ENCODE data around the gene AOPEP. TPM values are rescaled to one million over a fixed set of nuclear protein-coding genes. Genes with fewer than 3 reads are reported as not detected.

AOPEP gene
- total RNA-seq, 1 donor from 2014 or later, result 25.8 TPM

- H3K36me3 Mint-ChIP-seq (ENCODE audit: unreplicated experiment), result peaks cover 12% of the 10 kb centered on the region
Observed at GRCh38 chr9:94791435-94791834, 64.9 kb downstream of the AOPEP start.

GRCh38 chr9:94792511-94792910, 66.0 kb downstream of the AOPEP start:
- H3K27me3 Mint-ChIP-seq (ENCODE audit: unreplicated experiment), result no peaks in the 10 kb centered on the region
- peaks cover 4% of the 10 kb centered on the region for H3K9me3 Mint-ChIP-seq (ENCODE audit: unreplicated experiment)
- TF ChIP-seq CTCF (IDR thresholded peaks at IDR 0.05; ENCODE audit: partially characterized antibody, unreplicated experiment), result no peak
- H3K4me1 Mint-ChIP-seq (ENCODE audit: low read depth, unreplicated experiment), result peaks cover 4% of the 10 kb centered on the region
- H3K27ac Mint-ChIP-seq (ENCODE audit: unreplicated experiment), result no peak overlapping the region
- peaks cover 12% of the 10 kb centered on the region for H3K36me3 Mint-ChIP-seq (ENCODE audit: unreplicated experiment)
- no peak for DNase-seq
- no peak overlapping the region for H3K4me3 Mint-ChIP-seq (ENCODE audit: unreplicated experiment)

More at GRCh38 chr9:94791435-94791834, 64.9 kb downstream of the AOPEP start:
- H3K4me1 Mint-ChIP-seq (ENCODE audit: low read depth, unreplicated experiment), result peaks cover 4% of the 10 kb centered on the region
- H3K27ac Mint-ChIP-seq (ENCODE audit: unreplicated experiment), result no peak overlapping the region
- H3K4me3 Mint-ChIP-seq (ENCODE audit: unreplicated experiment), result no peak overlapping the region
- DNase-seq, result no peak
- TF ChIP-seq CTCF (IDR thresholded peaks at IDR 0.05; ENCODE audit: partially characterized antibody, unreplicated experiment), result no peak
- H3K27me3 Mint-ChIP-seq (ENCODE audit: unreplicated experiment), result no peaks in the 10 kb centered on the region
- peaks cover 4% of the 10 kb centered on the region for H3K9me3 Mint-ChIP-seq (ENCODE audit: unreplicated experiment)

- TF ChIP-seq CTCF (IDR thresholded peaks at IDR 0.05; ENCODE audit: partially characterized antibody, unreplicated experiment), result no peak
- Mint-ChIP-seq H3K9me3 (ENCODE audit: unreplicated experiment) (peaks cover 4% of the 10 kb centered on the region), H3K27ac (ENCODE audit: unreplicated experiment) (no peak overlapping the region), H3K36me3 (ENCODE audit: unreplicated experiment) (peaks cover 12% of the 10 kb centered on the region), H3K4me1 (ENCODE audit: low read depth, unreplicated experiment) (peaks cover 4% of the 10 kb centered on the region), H3K27me3 (ENCODE audit: unreplicated experiment) (no peaks in the 10 kb centered on the region), H3K4me3 (ENCODE audit: unreplicated experiment) (no peak overlapping the region)
- DNase-seq, result no peak
Observed at GRCh38 chr9:94794476-94795167, 68.1 kb downstream of the AOPEP start.

- Mint-ChIP-seq H3K36me3 (ENCODE audit: unreplicated experiment) (peaks cover 12% of the 10 kb centered on the region), H3K4me1 (ENCODE audit: low read depth, unreplicated experiment) (peaks cover 18% of the 10 kb centered on the region), H3K4me3 (ENCODE audit: unreplicated experiment) (no peak overlapping the region), H3K27me3 (ENCODE audit: unreplicated experiment) (no peaks in the 10 kb centered on the region), H3K27ac (ENCODE audit: unreplicated experiment) (no peak overlapping the region), H3K9me3 (ENCODE audit: unreplicated experiment) (peaks cover 4% of the 10 kb centered on the region)
- no peak for TF ChIP-seq CTCF (IDR thresholded peaks at IDR 0.05; ENCODE audit: partially characterized antibody, unreplicated experiment)
- no peak for DNase-seq
Observed at GRCh38 chr9:94796687-94797086, 70.2 kb downstream of the AOPEP start.

- Mint-ChIP-seq H3K9me3 (ENCODE audit: unreplicated experiment) (peaks cover 4% of the 10 kb centered on the region), H3K27ac (ENCODE audit: unreplicated experiment) (no peak overlapping the region), H3K27me3 (ENCODE audit: unreplicated experiment) (no peaks in the 10 kb centered on the region), H3K4me1 (ENCODE audit: low read depth, unreplicated experiment) (peaks cover 22% of the 10 kb centered on the region), H3K4me3 (ENCODE audit: unreplicated experiment) (no peak overlapping the region), H3K36me3 (ENCODE audit: unreplicated experiment) (peaks cover 12% of the 10 kb centered on the region)
- TF ChIP-seq CTCF (IDR thresholded peaks at IDR 0.05; ENCODE audit: partially characterized antibody, unreplicated experiment), result no peak
- DNase-seq, result no peak
Observed at GRCh38 chr9:94798201-94798600, 71.7 kb downstream of the AOPEP start.
